Mucosa of descending colon (tissue), 3 donors: ENCODE results near the gene SLC7A10. TPM values are rescaled to one million over a fixed set of nuclear protein-coding genes. Genes with fewer than 3 reads are reported as not detected.
A peak's percentile ranks its signal among the peaks of the same experiment; 100 is the strongest.
"Not testable (repeated sequence)": the region's sequence is repeated elsewhere in the genome, so short reads cannot be mapped to it uniquely, and the experiment has no call there.

Experiments used
- ATAC-seq: fragments of 200-7000 bp; cut with Tn5 transposase; one replicate; pipeline ENCODE4 v1.9.1; 2020; ENCODE audit warnings: mild to moderate bottlenecking, moderate library complexity
- DNase-seq, 3 donors: peaks; one replicate each; pipeline ENCODE4 v3.0.0-alpha.2; 2020
- H3K36me3 ChIP-seq: fragments of 200-600 bp; one replicate; pipeline ENCODE4 v1.8.0; 2021; ENCODE audit warnings: low read depth, mild to moderate bottlenecking
- H3K4me1 ChIP-seq: fragments of 200-600 bp; one replicate; pipeline ENCODE4 v1.8.0; 2021; ENCODE audit warnings: low read depth, mild to moderate bottlenecking
- H3K4me3 ChIP-seq: fragments of 200-600 bp; one replicate; pipeline ENCODE4 v1.8.0; 2021; ENCODE audit warnings: mild to moderate bottlenecking
- H3K9me3 ChIP-seq: fragments of 200-600 bp; one replicate; pipeline ENCODE4 v1.8.0; 2021; ENCODE audit warnings: mild to moderate bottlenecking
- intact Hi-C, 2 donors: fragments of 100-400 bp; cut with DNase I in 1 of 2; cut with micrococcal nuclease in 1 of 2; formaldehyde crosslinking; loops; one replicate each; pipeline versions ENCODE4 v1.11.0 to v1.11.1; 2022; cut with DNase I, micrococcal nuclease
- total RNA-seq, 3 donors: library from RNA; stranded (reverse); fragmentation: NEBNext Ultra II Directional in 2 of 3; extraction: Animal tissue kit (Norgen Biotek cat#: 25700) in 2 of 3; gene quantifications; one replicate each; pipeline versions ENCODE4 v1.2.1 to v1.2.4, GENCODE V29; 2021 to 2023
- TF ChIP-seq, protein P1 (sequence below): fragments of 200-600 bp; IDR thresholded peaks from one replicate; pipeline ENCODE4 v1.8.0; 2022; ENCODE audit warnings: antibody characterized with exemption, mild to moderate bottlenecking
- donor health status: DM: no; HTN: no; CAD: no; lungs with moderate emphysema.
- donor health status: DM: no; HTN: no; CAD: no.
- donor health status: DM: no; HTN: yes; CAD: no.

Gene SLC7A10
- total RNA-seq, 3 donors from 2014 or later = not detected

DNA sequence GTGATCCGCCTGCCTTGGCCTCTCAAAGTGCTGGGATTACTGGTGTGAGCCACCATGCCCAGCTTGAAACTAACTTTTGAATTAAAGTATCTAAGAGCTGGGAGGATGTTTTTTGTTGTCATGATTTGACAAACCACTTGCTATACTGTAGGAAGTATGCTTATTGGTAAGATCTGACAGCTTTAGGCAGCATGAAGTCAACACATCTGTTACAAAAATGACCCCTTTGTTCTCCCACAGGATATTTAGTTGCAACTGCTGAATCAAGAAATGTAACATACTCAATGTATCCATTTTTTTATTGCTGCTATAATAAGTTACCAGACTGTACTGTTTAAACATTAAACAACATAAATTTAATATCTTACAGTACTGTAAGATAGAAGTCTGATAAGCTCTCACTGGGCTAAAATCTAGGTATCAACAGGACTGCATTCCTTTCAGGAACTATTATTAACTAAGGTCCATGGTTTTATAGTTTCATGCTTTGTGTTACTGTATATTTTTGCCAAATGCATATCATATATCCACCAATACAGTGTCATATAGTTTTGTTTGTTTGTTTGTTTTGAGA lies 54.3 kb downstream of the SLC7A10 start:
- ATAC-seq = peak; percentile 56
- Histone ChIP-seq H3K4me3 (no peak overlapping the region), H3K36me3 (no peaks in the 10 kb centered on the region), H3K9me3 (no peaks in the 10 kb centered on the region), H3K4me1 (peaks cover 15% of the 10 kb centered on the region)
- no peak for DNase-seq
- intact Hi-C loops = no loop called here
- TF ChIP-seq, protein P1, sequence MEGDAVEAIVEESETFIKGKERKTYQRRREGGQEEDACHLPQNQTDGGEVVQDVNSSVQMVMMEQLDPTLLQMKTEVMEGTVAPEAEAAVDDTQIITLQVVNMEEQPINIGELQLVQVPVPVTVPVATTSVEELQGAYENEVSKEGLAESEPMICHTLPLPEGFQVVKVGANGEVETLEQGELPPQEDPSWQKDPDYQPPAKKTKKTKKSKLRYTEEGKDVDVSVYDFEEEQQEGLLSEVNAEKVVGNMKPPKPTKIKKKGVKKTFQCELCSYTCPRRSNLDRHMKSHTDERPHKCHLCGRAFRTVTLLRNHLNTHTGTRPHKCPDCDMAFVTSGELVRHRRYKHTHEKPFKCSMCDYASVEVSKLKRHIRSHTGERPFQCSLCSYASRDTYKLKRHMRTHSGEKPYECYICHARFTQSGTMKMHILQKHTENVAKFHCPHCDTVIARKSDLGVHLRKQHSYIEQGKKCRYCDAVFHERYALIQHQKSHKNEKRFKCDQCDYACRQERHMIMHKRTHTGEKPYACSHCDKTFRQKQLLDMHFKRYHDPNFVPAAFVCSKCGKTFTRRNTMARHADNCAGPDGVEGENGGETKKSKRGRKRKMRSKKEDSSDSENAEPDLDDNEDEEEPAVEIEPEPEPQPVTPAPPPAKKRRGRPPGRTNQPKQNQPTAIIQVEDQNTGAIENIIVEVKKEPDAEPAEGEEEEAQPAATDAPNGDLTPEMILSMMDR = no peak

DNA sequence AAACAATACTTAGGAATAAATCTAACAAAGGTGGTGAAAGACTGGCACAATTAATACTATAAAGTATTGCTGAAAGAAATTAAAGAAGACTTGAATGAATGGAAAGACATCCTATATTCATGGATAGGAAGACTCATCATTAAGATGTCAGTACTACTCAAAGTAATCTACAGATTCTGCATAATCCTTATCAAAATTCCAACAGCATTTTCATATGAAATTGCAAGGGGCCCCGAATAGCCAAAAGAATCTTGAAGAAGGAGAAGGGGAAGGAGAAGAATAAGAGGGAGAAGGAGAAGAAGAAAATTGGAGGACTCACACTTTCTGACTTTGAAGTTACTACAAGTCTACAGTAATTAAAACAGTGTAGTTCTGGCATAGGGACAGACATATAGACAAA lies 57.1 kb downstream of the SLC7A10 start:
- ATAC-seq (no peak), DNase-seq (no peak)
- intact Hi-C loops = no loop called here
- no peaks in the 10 kb centered on the region for H3K9me3 ChIP-seq
- TF ChIP-seq, protein P1 = no peak
- peaks cover 15% of the 10 kb centered on the region for H3K4me1 ChIP-seq
- no peak overlapping the region for H3K4me3 ChIP-seq
- H3K36me3 ChIP-seq = no peaks in the 10 kb centered on the region

DNA sequence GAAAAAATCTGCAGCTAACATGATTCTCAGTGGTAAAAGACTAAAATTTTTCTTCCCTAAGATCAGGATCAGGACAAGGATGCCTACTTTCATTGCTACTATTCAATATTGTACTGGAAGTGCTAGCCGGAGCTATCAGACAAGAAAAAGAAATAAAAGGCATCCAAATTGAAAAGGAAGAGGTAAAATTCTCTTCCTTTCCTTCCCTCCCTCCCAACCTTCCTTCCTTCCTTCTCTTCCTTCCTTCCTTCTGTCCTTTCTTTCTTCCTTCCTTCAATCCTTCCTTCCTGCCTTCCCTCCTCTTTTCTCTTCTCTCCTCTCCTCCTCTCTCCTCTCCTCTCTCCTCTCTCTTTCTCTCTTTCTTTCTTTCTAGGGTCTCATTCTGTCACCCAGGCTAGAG lies 58.2 kb downstream of the SLC7A10 start:
- H3K4me3 ChIP-seq = no peak overlapping the region
- ATAC-seq = no peak
- no peak for DNase-seq
- TF ChIP-seq, protein P1 = no peak
- H3K9me3 ChIP-seq = no peaks in the 10 kb centered on the region
- intact Hi-C loops = no loop called here
- no peaks in the 10 kb centered on the region for H3K36me3 ChIP-seq
- H3K4me1 ChIP-seq = peaks cover 14% of the 10 kb centered on the region

DNA sequence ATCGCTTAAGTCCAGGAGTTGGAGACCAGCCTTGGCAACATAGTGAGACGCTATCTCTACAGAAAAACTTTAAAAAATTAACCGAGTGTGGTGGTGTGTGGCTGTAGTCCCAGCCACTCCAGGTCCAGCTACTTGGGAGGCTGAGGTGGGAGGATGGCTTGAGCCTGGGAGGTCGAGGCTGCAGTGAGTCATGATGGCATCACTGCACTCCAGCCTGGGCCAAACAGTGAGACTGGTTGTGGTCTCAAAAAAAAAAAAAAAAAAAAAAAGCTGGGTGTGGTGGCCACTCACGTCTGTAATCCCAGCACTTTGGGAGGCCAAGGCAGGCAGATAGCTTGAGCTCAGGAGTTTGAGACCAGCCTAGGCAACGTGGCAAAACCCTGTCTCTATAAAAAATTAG lies 59.6 kb downstream of the SLC7A10 start:
- H3K4me1 ChIP-seq, intact Hi-C loops, H3K9me3 ChIP-seq, ATAC-seq, H3K36me3 ChIP-seq, DNase-seq, H3K4me3 ChIP-seq: not testable (repeated sequence)

DNA sequence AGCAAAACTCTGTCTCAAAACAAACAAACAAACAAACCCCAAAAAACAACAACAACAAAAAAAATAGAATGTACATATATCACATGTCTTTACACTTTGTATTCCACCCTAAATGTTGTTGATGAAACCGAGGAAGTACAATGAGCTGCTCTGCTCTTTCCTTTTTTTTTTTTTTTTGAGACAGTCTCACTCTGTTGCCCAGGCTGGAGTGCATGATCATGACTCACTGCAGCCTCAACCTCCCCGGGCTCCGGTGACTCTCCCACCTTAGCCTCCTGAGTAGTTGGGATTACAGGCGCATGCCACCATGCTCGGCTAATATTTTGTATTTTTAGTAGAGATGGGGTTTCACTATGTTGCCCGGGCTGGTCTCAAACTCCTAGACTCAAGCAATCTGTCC lies 62.2 kb downstream of the SLC7A10 start:
- TF ChIP-seq, protein P1 = no peak
- no peaks in the 10 kb centered on the region for H3K36me3 ChIP-seq
- H3K4me1 ChIP-seq = no peaks in the 10 kb centered on the region
- ATAC-seq = no peak
- no peak overlapping the region for H3K4me3 ChIP-seq
- intact Hi-C loops = no loop called here
- DNase-seq = no peak
- no peaks in the 10 kb centered on the region for H3K9me3 ChIP-seq

DNA sequence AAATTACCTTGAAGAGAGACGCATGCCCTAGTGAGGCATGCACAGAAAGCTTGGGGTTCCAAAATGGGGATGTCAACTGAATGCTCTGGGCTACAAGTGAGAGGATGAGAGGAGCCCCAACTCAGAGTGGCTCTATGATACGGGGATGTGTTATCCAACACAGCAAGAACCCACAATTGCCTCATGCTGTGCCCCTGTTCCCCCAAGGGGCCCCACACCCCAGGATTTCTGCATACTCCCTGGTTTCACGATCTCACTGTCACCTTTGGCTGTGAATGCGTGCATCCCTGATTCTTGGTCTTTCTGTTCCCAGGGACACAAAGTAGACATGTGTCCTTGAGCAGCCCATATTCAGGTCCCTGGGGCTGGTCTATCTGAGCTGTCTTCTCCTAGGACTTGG lies 64.4 kb downstream of the SLC7A10 start:
- ATAC-seq = no peak
- Histone ChIP-seq H3K4me1 (no peaks in the 10 kb centered on the region), H3K9me3 (no peaks in the 10 kb centered on the region), H3K4me3 (no peak overlapping the region), H3K36me3 (no peaks in the 10 kb centered on the region)
- TF ChIP-seq, protein P1 = no peak
- DNase-seq = no peak
- intact Hi-C loops = no loop called here
